ENCODE measurements around the gene SKAP2. TPM values are rescaled to one million over a fixed set of nuclear protein-coding genes. Genes with fewer than 3 reads are reported as not detected.

Gene SKAP2
- total and polyA plus RNA-seq, 2 experiments from 2014 or later, result 2.5 to 4.4 TPM

DNA sequence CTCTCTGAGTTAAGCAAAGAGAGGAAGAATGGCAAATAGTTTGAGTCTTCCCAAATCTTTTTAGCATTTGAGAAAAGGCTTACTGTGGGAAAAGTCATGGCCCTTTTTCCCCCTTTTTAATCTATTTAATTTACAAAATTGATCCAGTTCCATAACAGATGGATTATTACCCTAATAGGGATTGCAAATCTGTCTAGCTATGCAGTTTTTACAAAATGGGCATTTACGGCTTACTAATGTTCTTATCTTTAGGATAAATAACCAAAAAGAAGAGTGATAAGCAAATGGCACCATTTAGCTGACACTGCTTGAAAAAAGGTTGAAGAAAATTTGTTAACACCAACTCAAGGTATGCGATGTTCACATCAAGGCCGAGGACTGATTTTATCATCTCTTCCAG, 169.7 kb downstream of the SKAP2 start (continued):
- TF ChIP-seq, protein P1, sequence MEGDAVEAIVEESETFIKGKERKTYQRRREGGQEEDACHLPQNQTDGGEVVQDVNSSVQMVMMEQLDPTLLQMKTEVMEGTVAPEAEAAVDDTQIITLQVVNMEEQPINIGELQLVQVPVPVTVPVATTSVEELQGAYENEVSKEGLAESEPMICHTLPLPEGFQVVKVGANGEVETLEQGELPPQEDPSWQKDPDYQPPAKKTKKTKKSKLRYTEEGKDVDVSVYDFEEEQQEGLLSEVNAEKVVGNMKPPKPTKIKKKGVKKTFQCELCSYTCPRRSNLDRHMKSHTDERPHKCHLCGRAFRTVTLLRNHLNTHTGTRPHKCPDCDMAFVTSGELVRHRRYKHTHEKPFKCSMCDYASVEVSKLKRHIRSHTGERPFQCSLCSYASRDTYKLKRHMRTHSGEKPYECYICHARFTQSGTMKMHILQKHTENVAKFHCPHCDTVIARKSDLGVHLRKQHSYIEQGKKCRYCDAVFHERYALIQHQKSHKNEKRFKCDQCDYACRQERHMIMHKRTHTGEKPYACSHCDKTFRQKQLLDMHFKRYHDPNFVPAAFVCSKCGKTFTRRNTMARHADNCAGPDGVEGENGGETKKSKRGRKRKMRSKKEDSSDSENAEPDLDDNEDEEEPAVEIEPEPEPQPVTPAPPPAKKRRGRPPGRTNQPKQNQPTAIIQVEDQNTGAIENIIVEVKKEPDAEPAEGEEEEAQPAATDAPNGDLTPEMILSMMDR (conservative IDR thresholded peaks at IDR 0.05; ENCODE audit: low read depth in 2 of 2), result no peak
- no peak for TF ChIP-seq ZNF114 (CRISPR knock-in tag; IDR thresholded peaks at IDR 0.05)
- TF ChIP-seq, protein P2, sequence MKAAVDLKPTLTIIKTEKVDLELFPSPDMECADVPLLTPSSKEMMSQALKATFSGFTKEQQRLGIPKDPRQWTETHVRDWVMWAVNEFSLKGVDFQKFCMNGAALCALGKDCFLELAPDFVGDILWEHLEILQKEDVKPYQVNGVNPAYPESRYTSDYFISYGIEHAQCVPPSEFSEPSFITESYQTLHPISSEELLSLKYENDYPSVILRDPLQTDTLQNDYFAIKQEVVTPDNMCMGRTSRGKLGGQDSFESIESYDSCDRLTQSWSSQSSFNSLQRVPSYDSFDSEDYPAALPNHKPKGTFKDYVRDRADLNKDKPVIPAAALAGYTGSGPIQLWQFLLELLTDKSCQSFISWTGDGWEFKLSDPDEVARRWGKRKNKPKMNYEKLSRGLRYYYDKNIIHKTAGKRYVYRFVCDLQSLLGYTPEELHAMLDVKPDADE (IDR thresholded peaks at IDR 0.05), result no peak
- TF ChIP-seq POLR2AphosphoS5 (IDR thresholded peaks at IDR 0.05; ENCODE audit: low read depth), result no peak
- TF ChIP-seq CREB1 (CRISPR knock-in tag; IDR thresholded peaks at IDR 0.05; ENCODE audit: low read depth), result no peak
- TF ChIP-seq STAT1 (IDR thresholded peaks at IDR 0.05; ENCODE audit: unreplicated experiment), result no peak
- TF ChIP-seq EZH2 (IDR thresholded peaks at IDR 0.05; ENCODE audit: low read depth, unreplicated experiment), result no peak

DNA sequence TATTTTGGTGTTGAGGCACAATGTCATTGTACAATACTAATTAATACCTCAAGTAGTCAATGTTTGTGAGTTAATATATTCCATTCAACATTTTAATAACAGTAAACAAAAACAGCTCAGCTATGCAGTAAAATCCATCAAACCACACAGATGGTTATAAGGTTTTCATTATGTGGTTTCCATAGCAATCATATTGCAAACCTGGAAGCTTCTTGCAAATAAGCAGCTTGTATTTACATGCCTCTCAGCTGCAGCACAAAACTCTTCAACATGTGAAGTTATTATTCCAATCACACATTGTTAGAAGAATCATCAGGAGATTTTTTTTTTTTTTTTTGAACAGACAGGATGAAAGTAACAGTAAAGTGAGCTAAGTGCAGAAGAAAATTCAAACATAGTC, 170.2 kb downstream of the SKAP2 start:
- Mint-ChIP-seq H3K27me3 (ENCODE audit: insufficient read depth, low read depth, poor library complexity) (no peaks in the 10 kb centered on the region), H3K36me3 (ENCODE audit: low read depth) (no peaks in the 10 kb centered on the region), H3K4me3 (no peak overlapping the region), H3K27ac (no peak overlapping the region), H3K9me3 (no peaks in the 10 kb centered on the region), H3K4me1 (peaks cover 18% of the 10 kb centered on the region)
- H3K4me1 ChIP-seq (ENCODE audit: insufficient read depth), result peaks cover 17% of the 10 kb centered on the region; the same call in 1 of the 2 replicates
- H3K36me3 ChIP-seq (ENCODE audit: insufficient read depth), result no peaks in the 10 kb centered on the region
- no peak overlapping the region for H3K4me3 ChIP-seq
- H3F3A ChIP-seq (replicated peaks; ENCODE audit: low read depth), result no peaks in the 10 kb centered on the region
- H2AFZ ChIP-seq, result no peak overlapping the region
- DNase-seq (ENCODE audit: low spot score) (no peak), ATAC-seq (no peak)
- no peak overlapping the region for H3K4me2 ChIP-seq
- H3K27ac ChIP-seq (ENCODE audit: low read depth), result no peak overlapping the region
- H3K79me2 ChIP-seq (replicated peaks; ENCODE audit: insufficient read depth), result no peaks in the 10 kb centered on the region
- H3K9me2 ChIP-seq (ENCODE audit: insufficient read depth), result no peaks in the 10 kb centered on the region
- no peaks in the 10 kb centered on the region for H3K27me3 ChIP-seq (ENCODE audit: insufficient read depth)
- H4K20me1 ChIP-seq (replicated peaks; ENCODE audit: insufficient read depth), result no peaks in the 10 kb centered on the region
- TF ChIP-seq POLR2AphosphoS5 (IDR thresholded peaks at IDR 0.05; ENCODE audit: low read depth), result no peak
- TF ChIP-seq EZH2 (IDR thresholded peaks at IDR 0.05; ENCODE audit: low read depth, unreplicated experiment), result no peak
- no peak for TF ChIP-seq CREB1 (CRISPR knock-in tag; IDR thresholded peaks at IDR 0.05; ENCODE audit: low read depth)
- TF ChIP-seq, protein P3, sequence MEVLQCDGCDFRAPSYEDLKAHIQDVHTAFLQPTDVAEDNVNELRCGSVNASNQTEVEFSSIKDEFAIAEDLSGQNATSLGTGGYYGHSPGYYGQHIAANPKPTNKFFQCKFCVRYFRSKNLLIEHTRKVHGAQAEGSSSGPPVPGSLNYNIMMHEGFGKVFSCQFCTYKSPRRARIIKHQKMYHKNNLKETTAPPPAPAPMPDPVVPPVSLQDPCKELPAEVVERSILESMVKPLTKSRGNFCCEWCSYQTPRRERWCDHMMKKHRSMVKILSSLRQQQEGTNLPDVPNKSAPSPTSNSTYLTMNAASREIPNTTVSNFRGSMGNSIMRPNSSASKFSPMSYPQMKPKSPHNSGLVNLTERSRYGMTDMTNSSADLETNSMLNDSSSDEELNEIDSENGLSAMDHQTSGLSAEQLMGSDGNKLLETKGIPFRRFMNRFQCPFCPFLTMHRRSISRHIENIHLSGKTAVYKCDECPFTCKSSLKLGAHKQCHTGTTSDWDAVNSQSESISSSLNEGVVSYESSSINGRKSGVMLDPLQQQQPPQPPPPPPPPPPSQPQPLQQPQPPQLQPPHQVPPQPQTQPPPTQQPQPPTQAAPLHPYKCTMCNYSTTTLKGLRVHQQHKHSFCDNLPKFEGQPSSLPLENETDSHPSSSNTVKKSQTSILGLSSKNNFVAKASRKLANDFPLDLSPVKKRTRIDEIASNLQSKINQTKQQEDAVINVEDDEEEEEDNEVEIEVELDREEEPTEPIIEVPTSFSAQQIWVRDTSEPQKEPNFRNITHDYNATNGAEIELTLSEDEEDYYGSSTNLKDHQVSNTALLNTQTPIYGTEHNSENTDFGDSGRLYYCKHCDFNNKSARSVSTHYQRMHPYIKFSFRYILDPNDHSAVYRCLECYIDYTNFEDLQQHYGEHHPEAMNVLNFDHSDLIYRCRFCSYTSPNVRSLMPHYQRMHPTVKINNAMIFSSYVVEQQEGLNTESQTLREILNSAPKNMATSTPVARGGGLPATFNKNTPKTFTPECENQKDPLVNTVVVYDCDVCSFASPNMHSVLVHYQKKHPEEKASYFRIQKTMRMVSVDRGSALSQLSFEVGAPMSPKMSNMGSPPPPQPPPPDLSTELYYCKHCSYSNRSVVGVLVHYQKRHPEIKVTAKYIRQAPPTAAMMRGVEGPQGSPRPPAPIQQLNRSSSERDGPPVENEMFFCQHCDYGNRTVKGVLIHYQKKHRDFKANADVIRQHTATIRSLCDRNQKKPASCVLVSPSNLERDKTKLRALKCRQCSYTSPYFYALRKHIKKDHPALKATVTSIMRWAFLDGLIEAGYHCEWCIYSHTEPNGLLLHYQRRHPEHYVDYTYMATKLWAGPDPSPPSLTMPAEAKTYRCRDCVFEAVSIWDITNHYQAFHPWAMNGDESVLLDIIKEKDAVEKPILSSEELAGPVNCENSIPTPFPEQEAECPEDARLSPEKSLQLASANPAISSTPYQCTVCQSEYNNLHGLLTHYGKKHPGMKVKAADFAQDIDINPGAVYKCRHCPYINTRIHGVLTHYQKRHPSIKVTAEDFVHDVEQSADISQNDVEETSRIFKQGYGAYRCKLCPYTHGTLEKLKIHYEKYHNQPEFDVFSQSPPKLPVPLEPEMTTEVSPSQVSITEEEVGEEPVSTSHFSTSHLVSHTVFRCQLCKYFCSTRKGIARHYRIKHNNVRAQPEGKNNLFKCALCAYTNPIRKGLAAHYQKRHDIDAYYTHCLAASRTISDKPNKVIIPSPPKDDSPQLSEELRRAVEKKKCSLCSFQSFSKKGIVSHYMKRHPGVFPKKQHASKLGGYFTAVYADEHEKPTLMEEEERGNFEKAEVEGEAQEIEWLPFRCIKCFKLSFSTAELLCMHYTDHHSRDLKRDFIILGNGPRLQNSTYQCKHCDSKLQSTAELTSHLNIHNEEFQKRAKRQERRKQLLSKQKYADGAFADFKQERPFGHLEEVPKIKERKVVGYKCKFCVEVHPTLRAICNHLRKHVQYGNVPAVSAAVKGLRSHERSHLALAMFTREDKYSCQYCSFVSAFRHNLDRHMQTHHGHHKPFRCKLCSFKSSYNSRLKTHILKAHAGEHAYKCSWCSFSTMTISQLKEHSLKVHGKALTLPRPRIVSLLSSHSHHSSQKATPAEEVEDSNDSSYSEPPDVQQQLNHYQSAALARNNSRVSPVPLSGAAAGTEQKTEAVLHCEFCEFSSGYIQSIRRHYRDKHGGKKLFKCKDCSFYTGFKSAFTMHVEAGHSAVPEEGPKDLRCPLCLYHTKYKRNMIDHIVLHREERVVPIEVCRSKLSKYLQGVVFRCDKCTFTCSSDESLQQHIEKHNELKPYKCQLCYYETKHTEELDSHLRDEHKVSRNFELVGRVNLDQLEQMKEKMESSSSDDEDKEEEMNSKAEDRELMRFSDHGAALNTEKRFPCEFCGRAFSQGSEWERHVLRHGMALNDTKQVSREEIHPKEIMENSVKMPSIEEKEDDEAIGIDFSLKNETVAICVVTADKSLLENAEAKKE (CRISPR knock-in tag; IDR thresholded peaks at IDR 0.05), result no peak
- TF ChIP-seq, protein P1 (conservative IDR thresholded peaks at IDR 0.05; ENCODE audit: low read depth in 2 of 2), result no peak
- TF ChIP-seq EZH2phosphoT487 (IDR thresholded peaks at IDR 0.05; ENCODE audit: unreplicated experiment), result no peak
- no peak for TF ChIP-seq STAT1 (IDR thresholded peaks at IDR 0.05; ENCODE audit: unreplicated experiment)
- TF ChIP-seq ZNF331 (CRISPR knock-in tag; IDR thresholded peaks at IDR 0.05; ENCODE audit: low read depth), result no peak
- no peak for TF ChIP-seq ZNF114 (CRISPR knock-in tag; IDR thresholded peaks at IDR 0.05)
- TF ChIP-seq JUNB (IDR thresholded peaks at IDR 0.05; ENCODE audit: unreplicated experiment), result no peak
- no peak for TF ChIP-seq NANOG (IDR thresholded peaks at IDR 0.05; ENCODE audit: borderline replicate concordance)
- TF ChIP-seq, protein P2 (IDR thresholded peaks at IDR 0.05), result no peak

Data from GM23338 (cell line).